GM18907 (cell line): ENCODE data around the gene TTC28.
"Not testable (repeated sequence)": the region's sequence is repeated elsewhere in the genome, so short reads cannot be mapped to it uniquely, and the experiment has no call there.

Experiments
- ATAC-seq: cut with Tn5 transposase; IDR thresholded peaks from one replicate; pipeline ENCODE4 v1.9.1; 2021; ENCODE audit warnings: mild to moderate bottlenecking, moderate library complexity; ENCODE audit not compliant: unreplicated experiment

The TTC28 gene

GRCh38 chr22:28679611-28680287, at the start of gene TTC28:
TTC28 (minus strand) TSS chr22:28679840; CDS start chr22:28679723, 117 bp downstream.
- ATAC-seq = not testable (repeated sequence)

- no peak for ATAC-seq
Observed at GRCh38 chr22:28728621-28729313, 49.1 kb upstream of the TTC28 start.

GRCh38 chr22:28728002-28728401, 48.4 kb upstream of the TTC28 start:
- no peak for ATAC-seq

- ATAC-seq = no peak
Observed at GRCh38 chr22:28718044-28718443, 38.4 kb upstream of the TTC28 start.

GRCh38 chr22:28716686-28717085, 37.0 kb upstream of the TTC28 start:
- ATAC-seq = no peak

- ATAC-seq = no peak
Observed at GRCh38 chr22:28715611-28716010, 36.0 kb upstream of the TTC28 start.

- no peak for ATAC-seq
Observed at GRCh38 chr22:28714043-28714628, 34.5 kb upstream of the TTC28 start.

GRCh38 chr22:28711820-28712777, 32.5 kb upstream of the TTC28 start:
- no peak for ATAC-seq

GRCh38 chr22:28711341-28711740, 31.7 kb upstream of the TTC28 start:
- no peak for ATAC-seq

GRCh38 chr22:28710576-28711191, 31.0 kb upstream of the TTC28 start:
- ATAC-seq = no peak

GRCh38 chr22:28710107-28710506, 30.5 kb upstream of the TTC28 start:
- ATAC-seq = no peak

GRCh38 chr22:28706845-28707244, 27.2 kb upstream of the TTC28 start:
- no peak for ATAC-seq

- no peak for ATAC-seq
Observed at GRCh38 chr22:28703436-28703835, 23.8 kb upstream of the TTC28 start.

GRCh38 chr22:28702891-28703290, 23.3 kb upstream of the TTC28 start:
- no peak for ATAC-seq

- ATAC-seq = not testable (repeated sequence)
Observed at GRCh38 chr22:28693041-28693760, 13.6 kb upstream of the TTC28 start.

GRCh38 chr22:28689796-28690195, 10.2 kb upstream of the TTC28 start:
- ATAC-seq = not testable (repeated sequence)

GRCh38 chr22:28682966-28683365, 3.3 kb upstream of the TTC28 start:
- ATAC-seq = not testable (repeated sequence)

- not testable (repeated sequence) for ATAC-seq
Observed at GRCh38 chr22:28680813-28681490, 1.3 kb upstream of the TTC28 start.
